GM23338 (cell line): ENCODE measurements around the gene DIAPH1. TPM values are rescaled to one million over a fixed set of nuclear protein-coding genes. Genes with fewer than 3 reads are reported as not detected.

Source experiments
- ATAC-seq: fragments of 200-7000 bp; cut with Tn5 transposase; 3 replicates; pipeline ENCODE4 v1.9.1; 2020
- DNase-seq: peaks from one replicate; pipeline ENCODE4 v3.0.0-alpha.2; 2015; ENCODE audit warnings: low spot score
- H2AFZ ChIP-seq: fragments of 200-600 bp; sonication (generic); 2 replicates; pipeline ENCODE4 v1.8.0; 2016; ENCODE audit warnings: antibody characterized with exemption, mild to moderate bottlenecking, moderate library complexity
- H3F3A ChIP-seq: fragments of 200-600 bp; sonication (generic); replicated peaks from 2 replicates; pipeline ENCODE4 v1.8.0; 2017; ENCODE audit warnings: antibody characterized with exemption, mixed run types, low read depth
- H3K27ac ChIP-seq: fragments of 200-600 bp; sonication (generic); 2 replicates; pipeline ENCODE4 v1.6.1; 2016; ENCODE audit warnings: low read depth
- H3K27me3 ChIP-seq: fragments of 200-600 bp; sonication (generic); 2 replicates; pipeline ENCODE4 v1.8.0; 2016; ENCODE audit warnings: mild to moderate bottlenecking, mixed run types, moderate library complexity; ENCODE audit not compliant: insufficient read depth
- H3K36me3 ChIP-seq: fragments of 200-600 bp; sonication (generic); 2 replicates; pipeline ENCODE4 v1.8.0; 2016; ENCODE audit warnings: mild to moderate bottlenecking; ENCODE audit not compliant: insufficient read depth
- H3K4me1 ChIP-seq: fragments of 200-600 bp; sonication (generic); 2 replicates; pipeline ENCODE4 v1.8.0; 2016; ENCODE audit warnings: mild to moderate bottlenecking, moderate library complexity; ENCODE audit not compliant: insufficient read depth
- H3K4me2 ChIP-seq: fragments of 200-600 bp; sonication (generic); 2 replicates; pipeline ENCODE4 v1.7.1; 2017; ENCODE audit warnings: mixed run types
- H3K4me3 ChIP-seq: fragments of 200-600 bp; sonication (generic); 2 replicates; pipeline ENCODE4 v1.6.1; 2016; ENCODE audit warnings: mixed run types
- H3K79me2 ChIP-seq: fragments of 200-600 bp; sonication (generic); replicated peaks from 2 replicates; pipeline ENCODE4 v1.8.0; 2017; ENCODE audit warnings: mild to moderate bottlenecking; ENCODE audit not compliant: insufficient read depth
- H3K9me2 ChIP-seq: fragments of 200-600 bp; sonication (generic); 2 replicates; pipeline ENCODE4 v1.8.0; 2017; ENCODE audit not compliant: insufficient read depth
- H4K20me1 ChIP-seq: fragments of 200-600 bp; sonication (generic); replicated peaks from 2 replicates; pipeline ENCODE4 v1.8.0; 2017; ENCODE audit warnings: mild to moderate bottlenecking; ENCODE audit not compliant: insufficient read depth
- H3K27ac Mint-ChIP-seq: 2 replicates; pipeline ENCODE4 v1.8.0; 2020; ENCODE audit warnings: inconsistent platforms, mild to moderate bottlenecking, moderate library complexity, mixed read lengths
- H3K27me3 Mint-ChIP-seq: 3 replicates; pipeline ENCODE4 v1.8.0; 2022; ENCODE audit warnings: low read depth, mild to moderate bottlenecking, moderate library complexity, mixed read lengths, inconsistent platforms; ENCODE audit not compliant: insufficient read depth, poor library complexity
- H3K36me3 Mint-ChIP-seq: 3 replicates; pipeline ENCODE4 v1.8.0; 2021; ENCODE audit warnings: low read depth, mild to moderate bottlenecking, inconsistent platforms, moderate library complexity, mixed read lengths
- H3K4me1 Mint-ChIP-seq: 3 replicates; pipeline ENCODE4 v1.8.0; 2020; ENCODE audit warnings: mild to moderate bottlenecking, inconsistent platforms, mixed read lengths
- H3K4me3 Mint-ChIP-seq: 3 replicates; pipeline ENCODE4 v1.8.0; 2021; ENCODE audit warnings: moderate library complexity, mild to moderate bottlenecking, inconsistent platforms, mixed read lengths
- H3K9me3 Mint-ChIP-seq: 3 replicates; pipeline ENCODE4 v1.8.0; 2020; ENCODE audit warnings: moderate library complexity, mild to moderate bottlenecking, inconsistent platforms, mixed read lengths
- CREB1 ChIP-seq: fragments of 250-450 bp; sonication (Bioruptor Pico); IDR thresholded peaks from 2 replicates; pipeline ENCODE4 v1.5.0; 2020; ENCODE audit warnings: low read depth, mild to moderate bottlenecking, moderate library complexity
- EZH2 ChIP-seq: fragments of 200-600 bp; sonication (generic); IDR thresholded peaks from one replicate; pipeline ENCODE4 v1.8.0; 2017; ENCODE audit warnings: antibody characterized with exemption, mild to moderate bottlenecking, low read depth; ENCODE audit not compliant: unreplicated experiment
- EZH2phosphoT487 ChIP-seq: fragments of 200-600 bp; sonication (generic); IDR thresholded peaks from one replicate; pipeline ENCODE4 v1.8.1; 2018; ENCODE audit warnings: antibody characterized with exemption; ENCODE audit not compliant: unreplicated experiment
- JUNB ChIP-seq: IDR thresholded peaks from one replicate; pipeline ENCODE4 v1.6.1; 2016; ENCODE audit warnings: antibody characterized with exemption; ENCODE audit not compliant: unreplicated experiment
- NANOG ChIP-seq: IDR thresholded peaks from 2 replicates; pipeline ENCODE4 v1.6.1; 2016; ENCODE audit warnings: antibody characterized with exemption, borderline replicate concordance
- POLR2AphosphoS5 ChIP-seq: IDR thresholded peaks from 2 replicates; pipeline ENCODE4 v1.6.1; 2016; ENCODE audit warnings: antibody characterized with exemption, low read depth
- REST ChIP-seq: IDR thresholded peaks from one replicate; pipeline ENCODE4 v1.6.1; 2018; ENCODE audit warnings: antibody characterized with exemption; ENCODE audit not compliant: unreplicated experiment
- STAT1 ChIP-seq: IDR thresholded peaks from one replicate; pipeline ENCODE4 v1.6.1; 2016; ENCODE audit warnings: antibody characterized with exemption; ENCODE audit not compliant: unreplicated experiment
- ZNF114 ChIP-seq: fragments of 250-450 bp; sonication (Bioruptor Pico); IDR thresholded peaks from 2 replicates; pipeline ENCODE4 v1.5.0; 2020; ENCODE audit warnings: mild to moderate bottlenecking, moderate library complexity
- ZNF331 ChIP-seq: fragments of 250-450 bp; sonication (Bioruptor Pico); IDR thresholded peaks from 2 replicates; pipeline ENCODE4 v1.5.0; 2020; ENCODE audit warnings: low read depth, mild to moderate bottlenecking, moderate library complexity
- polyA plus RNA-seq: library from polyadenylated mRNA; unstranded; fragments of >200 nt; fragmentation: Nextera tagmentation; extraction: Ambion mirVana; gene quantifications from 2 replicates; pipeline ENCODE4 v1.2.1, GENCODE V29; 2016
- total RNA-seq: library from RNA; depleted of rRNA; stranded (reverse); fragments of >200 nt; shearing (Covaris generic); gene quantifications from 2 replicates; pipeline ENCODE4 v1.2.3, GENCODE V29; 2014
- TF ChIP-seq, protein P1 (sequence below): IDR thresholded peaks from 2 replicates; pipeline ENCODE4 v1.6.1; 2016; ENCODE audit warnings: antibody characterized with exemption
- TF ChIP-seq, protein P2 (sequence below), 2 experiments: fragments of 200-600 bp in 1 of 2; sonication (generic) in 1 of 2; conservative IDR thresholded peaks; 2 replicates each; pipeline versions ENCODE4 v1.5.1 to v1.6.1; 2016 to 2017; ENCODE audit warnings: antibody characterized with exemption in 2 of 2, low read depth in 2 of 2, mild to moderate bottlenecking in 2 of 2, moderate library complexity in 1 of 2

Gene DIAPH1
- total and polyA plus RNA-seq, 2 experiments from 2014 or later, result 42.9 to 104 TPM

GRCh38 chr5:141638771-141639170, 20.0 kb upstream of the DIAPH1 start:
- no peak for DNase-seq
- H3K4me2 ChIP-seq, result peak overlapping the region; percentile 95; the same call in 1 of the 2 replicates
- no peak overlapping the region for H3K27ac ChIP-seq
- H3K27ac Mint-ChIP-seq, result no peak overlapping the region
- no peak overlapping the region; the same call in 1 of the 2 replicates for H3K4me3 ChIP-seq
- no peaks in the 10 kb centered on the region for H3K9me2 ChIP-seq
- peaks cover 28% of the 10 kb centered on the region for H3K79me2 ChIP-seq
- H2AFZ ChIP-seq, result no peak overlapping the region
- H3K4me3 Mint-ChIP-seq, result peak overlapping the region; percentile 91; the same call in 2 of the 3 replicates
- H3K4me1 Mint-ChIP-seq, result peaks cover 34% of the 10 kb centered on the region
- H3K4me1 ChIP-seq, result peaks cover 20% of the 10 kb centered on the region
- 0 out of 2 replicates have a peak, but pooled peaks cover 3% of the 10 kb centered on the region for H3K36me3 ChIP-seq
- H3K9me3 Mint-ChIP-seq, result no peaks in the 10 kb centered on the region
- peaks cover 23% of the 10 kb centered on the region for H4K20me1 ChIP-seq
- peaks cover 40% of the 10 kb centered on the region for H3K36me3 Mint-ChIP-seq
- peaks cover 8% of the 10 kb centered on the region for H3K27me3 Mint-ChIP-seq
- no peak for TF ChIP-seq ZNF114 (CRISPR knock-in tag)
- no peak for TF ChIP-seq JUNB
- no peak for TF ChIP-seq STAT1
- no peak for TF ChIP-seq EZH2
- no peak for TF ChIP-seq EZH2phosphoT487
- no peak for ATAC-seq
- 0 out of 2 replicates have a peak, but pooled peaks cover 14% of the 10 kb centered on the region for H3F3A ChIP-seq
- peaks cover 3% of the 10 kb centered on the region; the same call in 1 of the 2 replicates for H3K27me3 ChIP-seq

DNA sequence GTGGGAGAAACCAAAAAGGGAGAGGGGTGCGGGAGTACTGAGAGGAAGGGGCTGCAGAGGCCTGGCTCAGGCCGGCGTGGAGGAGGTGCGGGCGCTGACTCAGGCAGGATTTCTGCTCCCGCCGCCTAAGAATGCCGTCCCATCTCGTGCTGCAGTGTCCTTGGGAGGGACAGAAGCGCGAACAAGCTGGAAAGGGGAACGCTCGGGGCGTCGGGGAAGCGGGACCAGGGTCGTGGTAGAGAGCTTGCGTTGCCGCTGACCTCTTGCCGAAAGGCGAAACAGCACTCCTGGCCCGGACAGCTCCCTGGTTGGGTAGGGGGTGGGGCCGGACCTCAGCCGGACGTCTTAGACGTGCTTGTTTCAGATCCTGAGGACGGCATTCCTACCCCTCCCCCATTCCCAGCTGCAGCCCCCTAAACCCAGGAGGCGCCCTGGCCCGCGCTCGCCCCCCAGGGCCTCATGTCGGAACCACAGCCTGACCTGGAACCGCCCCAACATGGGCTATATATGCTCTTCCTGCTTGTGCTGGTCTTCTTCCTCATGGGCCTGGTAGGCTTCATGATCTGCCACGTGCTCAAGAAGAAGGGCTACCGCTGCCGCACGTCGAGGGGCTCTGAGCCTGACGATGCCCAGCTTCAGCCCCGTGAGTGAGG, 19.1 kb upstream of the DIAPH1 start:
- Mint-ChIP-seq H3K4me1 (peaks cover 34% of the 10 kb centered on the region), H3K27me3 (peaks cover 8% of the 10 kb centered on the region), H3K36me3 (peaks cover 42% of the 10 kb centered on the region), H3K9me3 (no peaks in the 10 kb centered on the region), H3K27ac (no peak overlapping the region), H3K4me3 (peak overlapping the region; percentile 91)
- H3K27ac ChIP-seq, result no peak overlapping the region
- no peaks in the 10 kb centered on the region for H3K9me2 ChIP-seq
- peaks cover 3% of the 10 kb centered on the region; the same call in 1 of the 2 replicates for H3K27me3 ChIP-seq
- peak overlapping the region; percentile 99 for H3K4me3 ChIP-seq
- ATAC-seq (peak; percentile 65), DNase-seq (peak; percentile 97)
- 0 out of 2 replicates have a peak, but pooled peaks cover 14% of the 10 kb centered on the region for H3F3A ChIP-seq
- peaks cover 23% of the 10 kb centered on the region for H4K20me1 ChIP-seq
- H3K36me3 ChIP-seq, result 0 out of 2 replicates have a peak, but pooled peaks cover 3% of the 10 kb centered on the region
- peak overlapping the region; percentile 95 for H3K4me2 ChIP-seq
- H2AFZ ChIP-seq, result peak overlapping the region; percentile 92
- H3K79me2 ChIP-seq, result peaks cover 37% of the 10 kb centered on the region
- peaks cover 20% of the 10 kb centered on the region for H3K4me1 ChIP-seq
- TF ChIP-seq CREB1 (CRISPR knock-in tag), result peak; percentile 63
- TF ChIP-seq STAT1, result no peak
- no peak for TF ChIP-seq EZH2phosphoT487
- no peak for TF ChIP-seq NANOG
- TF ChIP-seq, protein P1, sequence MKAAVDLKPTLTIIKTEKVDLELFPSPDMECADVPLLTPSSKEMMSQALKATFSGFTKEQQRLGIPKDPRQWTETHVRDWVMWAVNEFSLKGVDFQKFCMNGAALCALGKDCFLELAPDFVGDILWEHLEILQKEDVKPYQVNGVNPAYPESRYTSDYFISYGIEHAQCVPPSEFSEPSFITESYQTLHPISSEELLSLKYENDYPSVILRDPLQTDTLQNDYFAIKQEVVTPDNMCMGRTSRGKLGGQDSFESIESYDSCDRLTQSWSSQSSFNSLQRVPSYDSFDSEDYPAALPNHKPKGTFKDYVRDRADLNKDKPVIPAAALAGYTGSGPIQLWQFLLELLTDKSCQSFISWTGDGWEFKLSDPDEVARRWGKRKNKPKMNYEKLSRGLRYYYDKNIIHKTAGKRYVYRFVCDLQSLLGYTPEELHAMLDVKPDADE, result peak; percentile 31; the same call in 1 of the 2 replicates
- no peak for TF ChIP-seq JUNB
- TF ChIP-seq ZNF114 (CRISPR knock-in tag), result no peak
- TF ChIP-seq REST, result peak; percentile 82
- TF ChIP-seq ZNF331 (CRISPR knock-in tag), result no peak
- TF ChIP-seq POLR2AphosphoS5, result peak; percentile 37
- TF ChIP-seq EZH2, result no peak
- TF ChIP-seq, protein P2, sequence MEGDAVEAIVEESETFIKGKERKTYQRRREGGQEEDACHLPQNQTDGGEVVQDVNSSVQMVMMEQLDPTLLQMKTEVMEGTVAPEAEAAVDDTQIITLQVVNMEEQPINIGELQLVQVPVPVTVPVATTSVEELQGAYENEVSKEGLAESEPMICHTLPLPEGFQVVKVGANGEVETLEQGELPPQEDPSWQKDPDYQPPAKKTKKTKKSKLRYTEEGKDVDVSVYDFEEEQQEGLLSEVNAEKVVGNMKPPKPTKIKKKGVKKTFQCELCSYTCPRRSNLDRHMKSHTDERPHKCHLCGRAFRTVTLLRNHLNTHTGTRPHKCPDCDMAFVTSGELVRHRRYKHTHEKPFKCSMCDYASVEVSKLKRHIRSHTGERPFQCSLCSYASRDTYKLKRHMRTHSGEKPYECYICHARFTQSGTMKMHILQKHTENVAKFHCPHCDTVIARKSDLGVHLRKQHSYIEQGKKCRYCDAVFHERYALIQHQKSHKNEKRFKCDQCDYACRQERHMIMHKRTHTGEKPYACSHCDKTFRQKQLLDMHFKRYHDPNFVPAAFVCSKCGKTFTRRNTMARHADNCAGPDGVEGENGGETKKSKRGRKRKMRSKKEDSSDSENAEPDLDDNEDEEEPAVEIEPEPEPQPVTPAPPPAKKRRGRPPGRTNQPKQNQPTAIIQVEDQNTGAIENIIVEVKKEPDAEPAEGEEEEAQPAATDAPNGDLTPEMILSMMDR (conservative IDR thresholded peaks at IDR 0.05; ENCODE audit: low read depth in 2 of 2), result peak; percentile 60 to 71
